ENCODE results near the gene RAMAC.
"Not testable (repeated sequence)": the region's sequence is repeated elsewhere in the genome, so short reads cannot be mapped to it uniquely, and the experiment has no call there.

Gene RAMAC

GRCh38 chr15:82968066-82968465 lies 17.9 kb upstream of the RAMAC start:
- DNase-seq (ENCODE audit: low read depth), result no peak

DNA sequence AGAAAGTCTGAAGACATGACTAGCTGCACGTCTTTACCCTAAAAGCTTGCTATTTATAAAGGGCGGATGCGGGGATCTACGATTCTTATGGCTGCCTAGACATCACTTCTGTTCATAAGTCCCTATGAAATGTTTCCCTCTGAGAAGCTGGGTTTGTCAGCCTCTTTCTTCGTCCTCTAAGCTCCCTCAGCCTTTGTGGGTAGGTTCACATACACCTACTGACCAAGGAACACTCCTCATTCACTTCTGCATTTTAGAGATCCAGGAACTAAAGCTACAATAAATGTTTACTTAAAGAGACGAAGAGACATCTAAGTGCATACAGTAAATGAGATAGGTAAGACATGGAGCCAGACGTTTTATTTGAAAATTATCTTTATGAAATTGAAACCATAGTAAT lies 16.7 kb upstream of the RAMAC start:
- no peak for DNase-seq (ENCODE audit: low read depth)

DNA sequence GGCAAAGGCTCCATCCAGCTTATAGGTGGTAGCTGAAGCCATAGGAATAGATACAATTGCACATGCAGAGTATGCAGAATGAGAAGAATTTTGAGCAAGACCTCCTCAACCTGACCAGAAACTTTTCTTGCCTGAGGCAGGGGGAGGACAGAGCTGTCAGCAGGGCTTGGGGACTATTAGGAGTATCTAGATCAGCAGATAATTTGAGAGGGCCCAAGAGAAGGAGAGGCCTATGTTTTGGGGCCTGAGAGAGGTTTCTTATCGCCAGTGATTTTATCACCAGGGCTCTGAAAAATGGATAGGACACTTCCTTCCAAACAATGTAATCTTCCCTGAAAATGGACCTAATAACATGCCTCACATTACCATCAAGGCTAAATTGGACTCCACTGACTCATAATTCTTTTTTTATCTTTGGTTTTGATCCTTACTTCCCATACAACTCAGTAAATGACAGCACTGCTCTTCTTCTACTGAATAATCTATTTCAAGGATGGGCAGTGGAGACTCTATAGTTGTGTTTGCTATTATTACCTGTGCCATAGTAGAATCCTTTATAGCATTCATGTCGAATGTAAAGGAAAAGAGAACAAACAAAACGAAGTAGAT lies 15.8 kb upstream of the RAMAC start:
- no peak for DNase-seq (ENCODE audit: low read depth)

GRCh38 chr15:82970696-82971095 lies 15.3 kb upstream of the RAMAC start:
- DNase-seq (ENCODE audit: low read depth), result no peak

- no peak for DNase-seq (ENCODE audit: low read depth)
These were observed 14.6 kb upstream of the RAMAC start for GRCh38 chr15:82971218-82971984.

GRCh38 chr15:82972990-82973389 lies 13.0 kb upstream of the RAMAC start:
- DNase-seq (ENCODE audit: low read depth), result no peak

DNA sequence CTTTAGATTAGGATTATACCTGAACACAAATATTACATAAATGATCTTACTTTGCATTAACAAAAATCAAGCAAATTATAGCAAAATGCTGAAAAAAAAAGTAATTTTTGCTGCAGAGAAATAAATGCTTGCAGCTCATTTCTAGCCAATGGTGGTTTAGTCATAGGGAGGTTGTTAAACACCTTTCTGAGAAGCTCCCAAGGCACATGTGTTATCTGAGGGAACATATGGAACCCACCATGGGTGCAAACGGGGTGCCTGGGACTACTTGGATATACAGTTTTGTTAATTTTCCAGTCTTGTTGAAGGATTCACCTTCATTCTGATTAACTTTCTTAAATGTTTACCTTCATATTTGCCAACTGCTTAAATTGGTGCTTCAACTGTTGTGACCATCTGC lies 8.9 kb upstream of the RAMAC start:
- no peak for DNase-seq (ENCODE audit: low read depth)

DNA sequence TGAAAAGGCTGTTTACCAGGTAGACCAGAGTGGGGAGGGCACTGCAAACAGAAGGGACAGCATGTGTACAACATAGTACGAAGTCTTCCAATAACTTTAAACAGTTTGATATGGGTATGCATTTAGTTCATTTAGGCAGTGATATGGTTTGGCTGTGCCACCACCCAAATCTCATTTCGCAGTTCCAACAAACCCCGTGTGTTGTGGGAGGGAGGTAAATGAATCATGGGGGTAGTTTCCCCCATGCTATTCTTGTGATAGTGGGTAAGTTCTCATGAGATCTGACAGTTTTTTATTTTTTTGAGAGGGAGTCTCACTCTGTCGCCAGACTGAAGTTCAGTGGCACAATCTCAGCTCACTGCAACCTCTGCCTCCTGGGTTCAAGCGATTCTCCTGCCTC lies 7.6 kb upstream of the RAMAC start:
- DNase-seq (ENCODE audit: low read depth), result no peak

DNA sequence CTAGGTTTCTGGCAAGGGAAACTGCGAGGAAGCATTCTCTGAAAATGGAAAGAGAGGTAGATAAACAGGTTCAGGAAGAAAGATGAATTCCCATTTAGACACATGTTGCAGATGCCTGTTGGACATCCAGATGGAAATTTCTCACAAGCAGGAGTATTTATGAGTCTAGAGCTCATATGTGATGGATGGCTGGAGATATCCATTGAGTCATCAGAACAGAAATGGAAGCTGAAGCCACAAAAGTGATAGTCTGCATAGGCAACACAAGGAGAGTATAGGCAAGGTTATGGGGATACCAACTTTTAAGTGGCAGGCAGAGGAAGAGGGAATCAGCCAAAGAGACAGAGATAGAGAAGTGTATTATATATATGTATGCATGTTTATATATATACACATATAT lies 6.3 kb upstream of the RAMAC start:
- DNase-seq (ENCODE audit: low read depth), result no peak

- DNase-seq (ENCODE audit: low read depth), result no peak
These were observed 5.0 kb upstream of the RAMAC start for GRCh38 chr15:82980981-82981380.

GRCh38 chr15:82986442-82986780 lies 401 bp downstream of the RAMAC start:
- no peak for DNase-seq (ENCODE audit: low read depth)

- no peak for DNase-seq (ENCODE audit: low read depth)
These were observed 6.5 kb downstream of the RAMAC start for GRCh38 chr15:82992436-82992998.

DNA sequence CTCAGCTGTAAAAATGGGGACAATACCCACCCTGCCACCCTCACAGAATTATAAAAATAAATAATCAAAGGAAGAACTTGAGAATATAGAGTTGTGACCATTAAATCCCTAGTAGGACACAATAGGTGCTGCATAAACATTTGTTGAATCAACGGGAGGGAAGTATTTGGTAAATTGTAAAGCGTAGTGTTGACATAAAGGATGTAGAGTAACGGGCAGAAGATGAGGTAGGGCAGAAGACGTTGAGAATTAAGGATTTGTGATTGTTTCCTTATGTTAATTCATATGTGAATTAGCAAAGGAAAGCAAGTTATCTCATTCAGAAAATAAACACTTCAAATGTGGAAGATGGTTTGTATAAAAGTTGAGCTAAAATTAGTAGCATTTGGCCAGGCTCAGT lies 7.1 kb downstream of the RAMAC start:
- no peak for DNase-seq (ENCODE audit: low read depth)

- DNase-seq (ENCODE audit: low read depth), result no peak
These were observed 9.1 kb downstream of the RAMAC start for GRCh38 chr15:82995076-82995475.

GRCh38 chr15:82995938-82996337 lies 9.9 kb downstream of the RAMAC start:
- DNase-seq (ENCODE audit: low read depth), result no peak

GRCh38 chr15:82999426-82999825 lies 13.4 kb downstream of the RAMAC start:
- DNase-seq (ENCODE audit: low read depth), result no peak

DNA sequence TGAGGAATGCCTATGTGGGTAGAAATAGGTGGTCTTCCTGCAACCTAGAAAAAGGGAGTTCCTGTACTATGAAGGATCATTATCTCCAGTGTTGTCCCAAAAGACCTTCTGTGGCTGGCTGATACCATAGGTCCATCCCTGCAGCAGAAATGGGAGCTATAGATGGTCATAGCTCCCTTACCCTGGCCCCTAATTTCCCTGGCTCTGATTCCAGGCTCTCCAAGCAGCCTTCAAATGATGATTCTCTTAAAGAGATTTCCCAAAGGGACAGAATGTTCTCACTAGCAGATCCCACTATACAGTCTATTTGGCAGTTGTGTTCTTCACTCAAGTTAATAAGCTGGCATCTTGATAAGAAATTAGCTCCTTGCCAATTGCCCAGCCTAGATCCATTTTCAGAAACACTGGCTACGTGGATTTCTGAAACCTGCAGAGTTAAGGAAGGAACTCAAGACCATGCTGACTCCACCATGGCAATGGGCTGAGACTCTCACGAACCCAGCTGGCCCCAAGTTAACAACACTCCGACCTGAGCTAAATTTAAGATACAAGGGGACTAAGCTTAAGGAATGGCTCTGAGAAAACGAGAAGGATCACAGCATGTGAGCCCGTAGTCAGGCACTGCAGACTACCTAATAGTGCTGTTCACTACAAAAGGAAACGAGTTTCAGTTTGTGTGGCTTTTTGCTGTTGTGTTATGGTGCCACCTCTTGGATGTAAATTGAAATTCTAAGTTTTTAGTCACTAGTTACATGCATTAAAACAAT lies 14.1 kb downstream of the RAMAC start:
- DNase-seq (ENCODE audit: low read depth), result no peak

DNA sequence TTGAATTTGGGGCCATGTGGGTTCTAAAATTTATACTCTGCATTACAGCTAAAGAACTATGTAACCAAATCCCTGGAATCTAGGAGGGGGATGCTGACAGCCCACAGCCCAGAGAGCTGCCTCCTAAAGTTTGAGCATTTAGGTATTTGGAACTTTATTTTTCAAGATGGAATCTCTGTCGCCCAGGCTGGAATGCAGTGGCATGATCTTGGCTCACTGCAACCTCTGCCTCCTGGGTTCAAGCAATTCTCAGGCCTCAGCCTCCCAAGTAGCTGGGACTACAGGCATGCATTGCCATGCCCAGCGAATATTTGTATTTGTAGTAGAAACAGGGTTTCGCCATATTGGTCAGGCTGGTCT lies 14.6 kb downstream of the RAMAC start:
- not testable (repeated sequence) for DNase-seq (ENCODE audit: low read depth)

- DNase-seq (ENCODE audit: low read depth), result peak; percentile 35
These were observed 24.8 kb downstream of the RAMAC start for GRCh38 chr15:83010709-83011270.

DNA sequence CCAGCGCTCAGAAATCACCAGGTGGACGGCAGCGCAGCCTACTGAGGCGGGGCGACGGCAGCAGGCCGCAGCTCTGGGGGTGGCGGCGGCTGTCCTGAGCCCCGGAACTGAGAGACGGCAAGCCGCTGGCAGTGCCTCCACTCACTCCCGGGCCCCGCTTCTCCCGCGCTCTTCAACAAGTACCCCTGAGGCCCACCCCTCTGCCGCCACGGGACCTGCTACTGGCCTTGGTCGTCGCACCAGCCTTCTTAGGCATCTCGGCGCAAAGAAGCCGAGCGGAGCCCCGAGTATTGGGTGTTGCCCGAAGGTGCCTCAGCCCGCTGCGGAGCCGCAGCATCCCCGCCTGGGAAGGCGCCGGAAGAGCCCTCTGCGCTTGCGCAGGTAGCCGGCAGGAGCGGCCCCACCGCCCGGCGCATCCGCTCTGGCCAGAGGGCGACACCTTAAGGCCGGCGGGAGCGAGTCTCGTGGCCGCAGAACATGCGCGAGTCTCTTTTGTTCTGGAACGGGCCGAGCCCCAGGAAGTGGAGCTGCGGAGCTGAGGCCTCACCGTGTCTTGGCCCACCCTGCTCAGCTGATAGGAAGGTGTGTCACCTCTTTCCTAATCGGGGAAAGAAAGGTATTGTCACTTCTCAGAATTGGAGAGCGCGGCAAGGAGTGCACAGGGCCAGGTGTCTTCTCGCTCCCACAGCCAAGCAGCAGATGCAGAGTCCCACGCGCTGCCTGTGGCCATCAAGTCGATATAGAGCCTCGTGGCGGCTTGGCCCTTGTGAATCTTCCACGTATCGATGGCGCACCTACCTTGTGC lies 25.5 kb downstream of the RAMAC start, which contains the start of gene C15orf40:
C15orf40 (minus strand) TSS at position 369 of the 805 bp plus-strand sequence; CDS start at position 337, 32 bp downstream.
- peak; percentile 76 for DNase-seq (ENCODE audit: low read depth)

DNA sequence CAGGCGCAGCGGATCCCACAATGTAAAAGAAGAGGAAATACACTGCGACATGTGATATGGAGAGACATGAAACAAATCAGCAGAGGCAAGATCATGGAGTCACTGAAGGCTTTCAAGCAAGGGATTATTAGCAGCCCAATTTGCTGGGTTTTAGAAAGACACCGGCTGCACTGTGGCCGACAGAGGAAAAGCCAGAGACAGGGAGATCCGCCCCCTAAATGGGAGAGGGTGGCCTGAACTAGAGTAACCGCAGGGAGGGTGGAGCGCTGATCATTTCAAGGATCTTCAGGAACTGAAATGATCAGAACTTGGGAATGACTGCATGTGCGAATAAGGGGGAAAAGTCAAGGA lies 26.0 kb downstream of the RAMAC start:
- DNase-seq (ENCODE audit: low read depth), result no peak

- no peak for DNase-seq (ENCODE audit: low read depth)
These were observed 26.6 kb downstream of the RAMAC start for GRCh38 chr15:83012636-83013035.
